ENCODE data around the gene ZFYVE16.
A peak's percentile ranks its signal among the peaks of the same experiment; 100 is the strongest.

Gene ZFYVE16

DNA sequence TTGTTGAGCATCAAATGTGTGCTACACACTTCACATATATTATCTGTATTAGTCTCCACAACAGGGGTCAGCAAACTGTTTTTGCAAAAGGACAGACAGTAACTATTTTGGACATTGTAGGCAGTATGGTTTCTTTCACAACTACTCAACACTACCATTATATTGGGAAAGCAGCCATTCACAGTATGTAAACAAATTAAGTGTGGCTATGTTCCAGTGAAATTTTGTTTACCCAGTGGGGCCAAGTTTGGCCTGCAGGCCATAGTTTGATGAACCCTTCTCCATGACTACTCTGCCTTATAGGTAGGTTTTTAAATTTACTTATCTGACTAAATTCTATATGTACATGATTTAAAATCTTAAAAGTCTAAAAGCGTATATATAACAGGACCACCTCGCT, 67.1 kb downstream of the ZFYVE16 start:
- no peak for DNase-seq (ENCODE audit: low spot score)
- TF ChIP-seq, protein P1, sequence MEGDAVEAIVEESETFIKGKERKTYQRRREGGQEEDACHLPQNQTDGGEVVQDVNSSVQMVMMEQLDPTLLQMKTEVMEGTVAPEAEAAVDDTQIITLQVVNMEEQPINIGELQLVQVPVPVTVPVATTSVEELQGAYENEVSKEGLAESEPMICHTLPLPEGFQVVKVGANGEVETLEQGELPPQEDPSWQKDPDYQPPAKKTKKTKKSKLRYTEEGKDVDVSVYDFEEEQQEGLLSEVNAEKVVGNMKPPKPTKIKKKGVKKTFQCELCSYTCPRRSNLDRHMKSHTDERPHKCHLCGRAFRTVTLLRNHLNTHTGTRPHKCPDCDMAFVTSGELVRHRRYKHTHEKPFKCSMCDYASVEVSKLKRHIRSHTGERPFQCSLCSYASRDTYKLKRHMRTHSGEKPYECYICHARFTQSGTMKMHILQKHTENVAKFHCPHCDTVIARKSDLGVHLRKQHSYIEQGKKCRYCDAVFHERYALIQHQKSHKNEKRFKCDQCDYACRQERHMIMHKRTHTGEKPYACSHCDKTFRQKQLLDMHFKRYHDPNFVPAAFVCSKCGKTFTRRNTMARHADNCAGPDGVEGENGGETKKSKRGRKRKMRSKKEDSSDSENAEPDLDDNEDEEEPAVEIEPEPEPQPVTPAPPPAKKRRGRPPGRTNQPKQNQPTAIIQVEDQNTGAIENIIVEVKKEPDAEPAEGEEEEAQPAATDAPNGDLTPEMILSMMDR (IDR thresholded peaks at IDR 0.05; ENCODE audit: extremely low read depth, insufficient read depth, missing control alignments) = no peak
- in situ Hi-C loops (cut with MboI; ENCODE audit: low pct_unique_long_range_greater_than_20kb, low sequenced_read_pairs, unreplicated experiment) = no loop called here

DNA sequence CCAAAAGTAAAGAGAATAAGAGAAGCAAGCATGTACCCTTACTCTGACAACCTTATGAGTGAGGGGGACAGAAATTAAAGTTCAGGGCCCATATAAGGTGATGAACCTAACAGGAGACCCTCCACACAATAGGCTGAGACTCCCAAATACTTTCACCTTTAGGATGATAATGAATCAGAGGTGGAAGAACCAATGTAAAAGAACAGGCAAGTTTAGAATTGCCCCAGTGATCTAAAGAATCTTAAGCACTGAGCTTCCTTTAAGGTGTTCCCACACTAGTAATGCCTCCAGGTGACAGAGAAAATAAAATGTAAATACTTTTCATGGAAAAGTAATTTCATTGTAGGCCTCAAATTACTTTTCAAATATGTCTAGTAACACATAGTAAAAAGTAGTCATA, 71.8 kb downstream of the ZFYVE16 start:
- in situ Hi-C loops (cut with MboI; ENCODE audit: low pct_unique_long_range_greater_than_20kb, low sequenced_read_pairs, unreplicated experiment) = loop anchor here (10.0 kb wide), 1 partner anchor 195 kb away; no protein-coding TSS in a partner anchor
- no peak for DNase-seq (ENCODE audit: low spot score)
- TF ChIP-seq, protein P1 (IDR thresholded peaks at IDR 0.05; ENCODE audit: extremely low read depth, insufficient read depth, missing control alignments) = no peak

DNA sequence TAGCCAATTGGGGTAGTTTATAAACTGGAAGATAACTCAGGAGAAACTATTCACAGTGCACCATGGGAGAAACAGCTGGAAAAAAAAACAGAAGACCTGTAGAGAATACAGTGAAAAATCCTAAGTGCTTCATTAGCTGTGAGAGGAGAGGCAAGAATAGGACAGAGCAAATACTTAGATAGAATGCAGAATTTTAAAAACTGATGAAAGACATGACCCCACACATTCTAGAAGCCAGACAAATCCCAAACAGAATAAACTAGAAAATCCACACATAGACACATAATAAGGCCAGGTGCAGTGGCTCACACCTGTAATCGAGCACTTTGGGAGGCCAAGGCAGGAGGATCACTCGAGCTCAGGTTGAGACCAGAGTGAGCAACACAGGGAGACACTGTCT, 72.5 kb downstream of the ZFYVE16 start:
- DNase-seq (ENCODE audit: low spot score) = no peak
- TF ChIP-seq, protein P1 (IDR thresholded peaks at IDR 0.05; ENCODE audit: extremely low read depth, insufficient read depth, missing control alignments) = no peak
- in situ Hi-C loops (cut with MboI; ENCODE audit: low pct_unique_long_range_greater_than_20kb, low sequenced_read_pairs, unreplicated experiment) = loop anchor here (10.0 kb wide), 1 partner anchor 194 kb away; no protein-coding TSS in a partner anchor

DNA sequence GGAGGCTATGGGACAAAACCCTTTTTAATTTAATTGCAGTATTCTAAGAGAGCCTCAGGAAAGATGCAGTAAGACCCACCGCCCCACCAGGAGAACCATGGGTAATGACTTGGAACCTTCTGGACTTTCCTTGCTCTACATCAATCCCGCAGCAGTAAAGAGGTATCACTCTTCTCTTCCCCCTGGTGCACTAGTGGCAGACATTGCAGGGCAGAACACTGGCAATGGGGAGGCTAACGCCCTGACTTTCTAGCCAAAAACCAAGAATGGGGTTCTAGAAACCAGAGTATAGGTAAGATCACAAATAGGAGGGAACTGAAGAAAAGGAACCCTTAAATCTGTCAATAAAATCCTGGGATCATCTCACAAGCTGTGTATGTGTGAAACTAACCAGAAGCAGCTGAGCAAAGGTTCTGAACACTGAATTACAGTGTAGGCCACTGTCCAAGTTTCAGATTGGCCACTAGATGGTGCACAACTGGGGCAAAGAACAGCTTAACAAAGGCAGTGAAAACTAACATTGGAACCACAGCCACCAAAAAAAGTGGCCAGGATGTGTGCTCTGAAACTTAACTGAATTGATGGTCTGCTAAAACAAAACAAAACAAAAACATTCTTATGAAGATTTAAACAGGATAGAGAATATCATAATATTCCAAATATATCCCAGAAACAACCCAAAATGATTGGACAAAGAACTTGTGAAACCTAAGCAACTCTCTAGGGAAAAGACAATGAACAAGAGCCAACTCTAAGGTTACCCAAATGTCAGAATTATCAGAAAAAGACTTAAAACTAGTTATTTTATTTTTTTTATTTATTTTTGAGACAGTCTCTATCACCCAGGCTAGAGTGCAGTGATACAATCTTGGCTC, 73.4 kb downstream of the ZFYVE16 start:
- in situ Hi-C loops (cut with MboI; ENCODE audit: low pct_unique_long_range_greater_than_20kb, low sequenced_read_pairs, unreplicated experiment) = loop anchor here (10.0 kb wide), 1 partner anchor 194 kb away; no protein-coding TSS in a partner anchor
- peak; percentile 48 for DNase-seq (ENCODE audit: low spot score)
- TF ChIP-seq, protein P1 (IDR thresholded peaks at IDR 0.05; ENCODE audit: extremely low read depth, insufficient read depth, missing control alignments) = peak; percentile 80

DNA sequence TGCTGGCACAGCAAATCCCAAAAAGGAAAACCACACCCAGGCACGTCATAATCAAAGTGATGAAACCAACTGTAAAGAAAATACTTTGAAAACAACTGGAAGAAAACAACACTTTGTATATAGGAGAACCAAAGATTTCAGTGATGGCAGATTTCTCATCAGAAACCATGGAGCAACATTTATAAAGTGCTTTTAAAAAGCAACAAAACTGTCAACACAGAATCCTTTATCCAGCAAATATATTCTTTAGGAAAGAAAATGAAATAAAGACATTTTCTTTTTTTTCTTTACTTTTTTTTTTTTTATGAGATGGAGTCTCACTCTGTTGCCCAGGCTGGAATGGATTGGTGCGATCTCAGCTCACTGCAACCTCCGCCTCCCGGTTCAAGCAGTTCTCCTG, 74.7 kb downstream of the ZFYVE16 start:
- in situ Hi-C loops (cut with MboI; ENCODE audit: low pct_unique_long_range_greater_than_20kb, low sequenced_read_pairs, unreplicated experiment) = loop anchor here (10.0 kb wide), 1 partner anchor 192 kb away; no protein-coding TSS in a partner anchor
- TF ChIP-seq, protein P1 (IDR thresholded peaks at IDR 0.05; ENCODE audit: extremely low read depth, insufficient read depth, missing control alignments) = no peak
- DNase-seq (ENCODE audit: low spot score) = no peak

DNA sequence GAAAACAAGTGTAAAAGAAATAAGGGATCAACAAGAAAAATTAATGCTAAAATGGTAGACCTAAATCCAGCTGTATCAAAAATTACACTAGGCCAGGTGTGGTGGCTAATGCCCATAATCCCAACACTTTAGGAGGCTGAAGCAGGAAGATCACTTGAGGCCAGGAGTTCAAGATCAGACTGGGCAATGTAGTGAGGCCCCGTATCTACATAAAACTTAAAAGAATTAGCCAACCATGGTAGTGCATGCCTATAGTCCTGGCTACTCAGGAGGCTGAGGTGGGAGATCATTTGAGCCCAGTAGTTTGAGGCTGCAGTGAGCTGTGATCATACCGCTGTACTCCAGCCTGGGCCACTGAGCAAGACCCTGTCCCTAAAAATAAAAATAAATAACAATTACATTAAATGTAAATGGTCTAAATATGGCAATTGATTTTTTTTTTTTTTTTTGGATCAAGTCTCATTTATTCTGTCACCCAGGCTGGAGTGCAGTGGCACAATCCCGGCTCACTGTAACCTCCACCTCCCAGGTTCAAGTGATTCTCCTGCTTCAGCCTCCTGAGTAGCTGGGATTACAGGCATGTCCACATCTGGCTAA, 75.9 kb downstream of the ZFYVE16 start:
- in situ Hi-C loops (cut with MboI; ENCODE audit: low pct_unique_long_range_greater_than_20kb, low sequenced_read_pairs, unreplicated experiment) = loop anchor here (10.0 kb wide), 1 partner anchor 191 kb away; no protein-coding TSS in a partner anchor
- TF ChIP-seq, protein P1 (IDR thresholded peaks at IDR 0.05; ENCODE audit: extremely low read depth, insufficient read depth, missing control alignments) = no peak
- no peak for DNase-seq (ENCODE audit: low spot score)

Measured in GM13977 (cell line).